GM19463 (cell line): Measurements from ENCODE around the gene THRB.

ENCODE experiments used
- ATAC-seq: cut with Tn5 transposase; IDR thresholded peaks from one replicate; pipeline ENCODE4 v1.9.1; 2021; ENCODE audit warnings: mild to moderate bottlenecking, moderate library complexity; ENCODE audit not compliant: unreplicated experiment

THRB gene

GRCh38 chr3:24069045-24069444, 425.6 kb downstream of the THRB start:
- no peak for ATAC-seq

GRCh38 chr3:24067483-24067882, 427.2 kb downstream of the THRB start:
- ATAC-seq: no peak
